Activated CD8-positive, alpha-beta memory T cell treated with anti-CD3 and anti-CD28 coated beads for 48 hours (primary cell): Measurements from ENCODE around the gene BNIP5.

ENCODE experiments used
- DNase-seq, 3 experiments: peaks; one replicate each; pipeline ENCODE4 v3.0.0-alpha.2; 2020; ENCODE audit warnings: low read depth in 2 of 3, low spot score in 2 of 3

The BNIP5 gene

GRCh38 chr6:36301085-36301658 is 35.5 kb downstream of the BNIP5 start:
- DNase-seq, result no peak

GRCh38 chr6:36298027-36298426 is 38.7 kb downstream of the BNIP5 start:
- DNase-seq, result no peak

- DNase-seq, result no peak
These were observed 39.2 kb downstream of the BNIP5 start for GRCh38 chr6:36297511-36297910.

GRCh38 chr6:36297051-36297450 is 39.6 kb downstream of the BNIP5 start:
- DNase-seq, result no peak

GRCh38 chr6:36296240-36296639 is 40.4 kb downstream of the BNIP5 start:
- DNase-seq, result no peak

- no peak for DNase-seq
These were observed 44.5 kb downstream of the BNIP5 start for GRCh38 chr6:36292170-36292569.

- DNase-seq, result no peak
These were observed 45.7 kb downstream of the BNIP5 start for GRCh38 chr6:36290668-36291620.

GRCh38 chr6:36289281-36289878 is 47.3 kb downstream of the BNIP5 start:
- no peak for DNase-seq

GRCh38 chr6:36286858-36287257 is 49.8 kb downstream of the BNIP5 start:
- DNase-seq, result no peak

GRCh38 chr6:36285797-36286196 is 50.9 kb downstream of the BNIP5 start:
- no peak for DNase-seq

GRCh38 chr6:36285187-36285671 is 51.5 kb downstream of the BNIP5 start:
- no peak for DNase-seq

- DNase-seq, result no peak
These were observed 52.3 kb downstream of the BNIP5 start for GRCh38 chr6:36284359-36284758.

GRCh38 chr6:36283608-36284007 is 53.1 kb downstream of the BNIP5 start:
- DNase-seq, result no peak

GRCh38 chr6:36280983-36281382 is 55.7 kb downstream of the BNIP5 start:
- no peak for DNase-seq

GRCh38 chr6:36280467-36280866 is 56.2 kb downstream of the BNIP5 start:
- no peak for DNase-seq

- DNase-seq, result no peak
These were observed 58.7 kb downstream of the BNIP5 start for GRCh38 chr6:36277946-36278470.

- DNase-seq, result no peak
These were observed 59.8 kb downstream of the BNIP5 start for GRCh38 chr6:36276581-36277536.

GRCh38 chr6:36273802-36274514 is 62.7 kb downstream of the BNIP5 start:
- no peak for DNase-seq

GRCh38 chr6:36273067-36273466 is 63.6 kb downstream of the BNIP5 start:
- DNase-seq, result no peak

GRCh38 chr6:36272234-36272633 is 64.5 kb downstream of the BNIP5 start:
- no peak for DNase-seq
